ENCODE measurements around the gene MYLK.

Gene MYLK

DNA sequence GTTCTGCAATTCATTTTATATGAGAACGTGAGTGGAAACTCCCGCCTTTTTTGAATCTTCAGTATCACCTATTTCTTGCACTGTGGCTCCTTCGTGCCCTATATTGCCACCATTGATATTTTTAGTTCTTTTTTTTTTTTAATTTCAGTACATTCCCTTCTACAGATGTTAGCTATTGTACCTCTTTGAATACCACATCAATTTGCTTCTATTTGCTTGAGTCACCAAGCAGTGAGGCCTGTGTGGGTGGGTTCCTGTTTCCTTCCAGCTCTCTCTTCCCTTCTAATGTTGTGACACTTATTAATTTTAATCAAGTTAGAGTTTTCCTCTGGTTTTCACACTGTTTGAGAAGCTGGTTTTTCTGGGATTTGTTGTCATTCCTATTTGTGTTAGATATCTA, 308.0 kb downstream of the MYLK start:
- DNase-seq = no peak

DNA sequence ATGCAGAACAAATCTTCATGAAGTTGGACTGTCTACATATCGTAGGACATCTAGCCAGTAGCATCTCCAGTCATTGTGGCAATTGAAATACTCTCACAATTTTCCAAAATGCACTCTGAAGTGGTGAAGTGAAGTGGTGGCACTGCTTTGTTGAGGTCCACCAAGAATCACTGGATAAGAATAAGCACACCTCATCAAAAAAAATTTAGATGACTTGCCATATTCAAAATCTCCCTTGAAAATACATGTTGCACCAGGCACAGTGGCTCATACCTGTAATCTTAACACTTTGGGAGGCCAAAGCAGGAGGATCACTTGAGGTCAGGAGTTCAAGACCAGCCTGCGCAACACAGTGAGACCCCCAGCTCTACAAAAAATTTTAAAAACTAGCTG, 312.2 kb downstream of the MYLK start:
- DNase-seq = no peak

DNA sequence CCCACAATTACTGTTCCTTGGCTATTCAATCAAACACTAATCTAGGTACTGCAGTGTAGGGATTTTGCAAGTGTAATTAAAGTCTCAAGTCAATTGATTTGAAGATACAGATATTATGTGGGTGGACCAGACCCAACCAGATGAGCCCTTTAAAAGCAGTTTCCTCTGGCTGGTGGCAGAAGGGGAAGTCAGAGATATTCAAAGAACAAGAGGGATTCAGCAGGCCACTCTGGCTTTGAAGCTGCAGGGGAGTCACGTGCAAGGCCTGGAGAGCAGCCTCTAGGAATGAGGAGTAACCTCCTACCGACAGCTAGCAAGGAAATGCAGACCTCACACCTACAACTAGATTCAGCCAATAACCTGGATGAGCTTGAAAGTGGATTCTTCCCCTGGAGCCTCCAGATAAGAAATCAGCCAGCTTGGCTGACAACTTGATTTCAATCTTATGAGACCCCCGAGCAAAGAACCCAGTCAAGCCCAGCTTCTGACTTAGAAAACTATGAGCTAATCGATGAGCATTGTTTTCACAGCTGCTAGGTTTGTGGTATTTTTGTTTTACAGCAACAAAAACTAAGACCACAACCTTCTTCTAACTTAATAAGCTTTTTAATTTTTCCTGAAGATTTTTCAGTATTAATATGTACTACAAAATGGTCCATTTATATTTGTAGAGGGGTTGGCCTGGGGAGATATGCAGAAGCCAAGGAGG, 312.7 kb downstream of the MYLK start:
- no peak for DNase-seq

DNA sequence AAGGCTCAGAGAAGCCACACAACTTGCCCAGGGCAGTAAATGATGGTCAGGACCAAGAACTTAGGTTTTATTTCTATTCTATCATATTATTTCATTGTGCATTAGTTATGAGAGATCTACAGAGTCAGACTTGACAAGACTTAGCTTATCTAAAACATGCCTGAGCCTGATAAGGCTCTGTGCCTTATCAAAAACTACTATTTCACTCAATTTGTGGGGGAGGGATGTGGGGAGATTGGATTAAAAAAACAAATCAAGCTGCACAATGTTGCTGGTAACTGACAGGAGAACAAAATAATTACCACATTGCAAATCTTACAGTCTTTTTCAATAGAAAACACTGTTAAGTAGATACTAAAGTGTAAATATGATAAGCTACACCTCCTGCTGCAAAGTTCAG, 315.3 kb downstream of the MYLK start:
- DNase-seq = no peak

DNA sequence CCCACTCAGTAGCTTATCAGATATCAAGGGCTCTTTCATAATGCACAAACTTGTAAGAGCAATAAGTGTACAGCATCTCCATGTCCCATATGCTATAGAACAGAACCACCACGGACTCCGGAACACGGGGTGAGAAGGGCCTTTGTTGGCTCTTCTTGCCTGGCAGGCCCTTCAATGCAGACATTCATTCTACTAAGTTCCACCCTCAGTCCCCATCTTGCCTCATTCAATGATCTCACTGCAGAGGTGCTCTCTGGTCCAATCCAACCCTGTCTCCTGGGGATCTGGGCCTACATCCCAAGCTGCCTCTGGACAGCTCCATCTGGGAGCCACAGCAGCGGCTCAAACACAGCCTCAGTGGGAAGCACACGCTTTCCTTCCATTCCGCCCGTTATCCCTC, 316.1 kb downstream of the MYLK start:
- no peak for DNase-seq

DNA sequence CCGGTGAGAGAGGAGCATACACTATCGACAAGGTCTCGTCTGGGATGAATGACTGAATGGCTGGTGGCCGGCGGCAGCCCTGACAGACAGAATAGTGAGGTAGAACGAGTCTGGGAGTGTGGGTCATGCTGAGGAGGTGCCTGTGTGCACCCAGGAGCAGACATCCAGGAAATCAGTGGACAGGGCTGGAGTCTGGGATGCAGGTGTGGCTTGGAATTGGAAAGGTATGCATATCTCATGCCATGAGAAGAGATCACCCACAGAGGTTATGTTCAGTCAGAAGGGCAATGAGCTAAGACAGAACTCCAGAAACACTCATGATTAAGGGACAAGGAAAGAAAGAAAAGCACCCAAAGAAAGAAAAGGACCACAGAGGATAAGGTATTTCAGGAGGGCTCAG, 320.1 kb downstream of the MYLK start:
- DNase-seq = no peak

DNA sequence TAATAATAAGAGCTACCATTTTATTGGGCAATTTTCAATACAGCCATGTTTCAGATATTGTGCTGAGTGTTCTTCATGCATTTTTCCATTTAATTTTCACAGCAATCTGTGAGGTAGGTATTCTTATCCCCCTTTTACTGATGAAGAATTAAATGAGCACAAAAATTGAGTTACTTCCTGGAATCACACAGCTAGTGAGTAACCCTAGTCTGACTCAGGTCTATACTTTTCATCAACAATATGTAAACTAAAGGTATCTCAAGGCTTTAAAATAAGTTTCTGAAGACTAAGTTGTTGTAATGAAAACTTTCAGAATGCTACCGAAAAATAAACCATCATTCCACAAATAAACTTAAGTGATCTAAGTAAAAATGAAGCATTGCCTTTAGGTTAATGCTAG, 321.6 kb downstream of the MYLK start:
- no peak for DNase-seq

DNA sequence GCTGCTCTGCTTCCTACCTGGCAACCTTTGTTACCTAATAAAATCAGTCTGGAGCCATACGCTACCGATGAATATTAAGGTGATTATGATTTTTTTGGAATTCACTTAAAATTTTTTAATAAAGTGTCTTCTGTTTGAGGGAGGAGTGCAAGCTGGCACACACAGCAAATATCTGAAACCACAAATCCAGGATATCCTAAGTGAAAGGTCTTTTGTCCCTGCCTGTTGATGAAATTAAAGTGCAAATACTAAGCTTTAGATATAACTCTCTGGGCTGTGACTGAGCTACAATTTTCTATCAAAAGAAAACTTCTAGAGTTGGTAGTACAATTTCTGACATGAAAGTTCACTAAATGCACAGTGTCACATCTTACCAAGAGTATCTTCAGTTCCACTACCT, 322.9 kb downstream of the MYLK start:
- DNase-seq = no peak

Data from T-helper 2 cell (primary cell).